GM18909 (cell line): ENCODE data around the gene PARM1.

Experiments used
- ATAC-seq: cut with Tn5 transposase; IDR thresholded peaks from one replicate; pipeline ENCODE4 v1.9.1; 2021; ENCODE audit warnings: mild to moderate bottlenecking; ENCODE audit not compliant: unreplicated experiment, poor library complexity

The PARM1 gene, protein sequence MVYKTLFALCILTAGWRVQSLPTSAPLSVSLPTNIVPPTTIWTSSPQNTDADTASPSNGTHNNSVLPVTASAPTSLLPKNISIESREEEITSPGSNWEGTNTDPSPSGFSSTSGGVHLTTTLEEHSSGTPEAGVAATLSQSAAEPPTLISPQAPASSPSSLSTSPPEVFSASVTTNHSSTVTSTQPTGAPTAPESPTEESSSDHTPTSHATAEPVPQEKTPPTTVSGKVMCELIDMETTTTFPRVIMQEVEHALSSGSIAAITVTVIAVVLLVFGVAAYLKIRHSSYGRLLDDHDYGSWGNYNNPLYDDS

DNA sequence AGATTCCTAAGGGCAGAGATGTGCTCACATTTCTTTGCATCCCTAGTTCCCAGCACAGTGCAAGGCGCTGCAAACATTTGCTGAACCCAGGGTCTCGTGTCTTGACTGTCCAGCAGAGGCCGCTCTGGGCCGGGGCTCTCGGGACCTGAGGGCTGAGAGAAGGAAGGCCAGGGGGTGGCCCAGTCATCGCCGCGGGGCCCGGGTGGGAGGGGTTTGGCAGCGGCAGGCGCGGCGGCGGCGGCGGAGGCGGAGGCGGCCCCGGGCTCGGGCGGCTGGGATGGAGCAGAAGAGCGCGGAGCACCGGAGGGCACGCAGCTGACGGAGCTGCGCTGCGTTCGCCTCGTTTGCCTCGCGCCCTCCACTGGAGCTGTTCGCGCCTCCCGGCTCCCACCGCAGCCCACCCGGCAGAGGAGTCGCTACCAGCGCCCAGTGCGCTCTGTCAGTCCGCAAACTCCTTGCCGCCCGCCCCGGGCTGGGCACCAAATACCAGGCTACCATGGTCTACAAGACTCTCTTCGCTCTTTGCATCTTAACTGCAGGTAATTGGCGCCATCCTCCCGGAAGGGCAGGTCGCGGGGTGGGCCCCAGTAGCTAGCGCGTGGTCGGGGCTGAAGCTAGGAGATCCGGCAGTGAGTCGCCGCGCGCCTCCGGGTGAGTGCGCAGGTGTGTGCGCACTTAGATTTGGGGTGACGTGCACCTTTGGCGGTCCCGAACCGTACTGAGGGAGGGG lies at the start of gene PARM1:
Gene PARM1, plus strand, starts transcription at position 285 of the 730 bp plus-strand sequence. Its CDS starts 212 bp downstream, at position 497.
- peak; percentile 83 for ATAC-seq

DNA sequence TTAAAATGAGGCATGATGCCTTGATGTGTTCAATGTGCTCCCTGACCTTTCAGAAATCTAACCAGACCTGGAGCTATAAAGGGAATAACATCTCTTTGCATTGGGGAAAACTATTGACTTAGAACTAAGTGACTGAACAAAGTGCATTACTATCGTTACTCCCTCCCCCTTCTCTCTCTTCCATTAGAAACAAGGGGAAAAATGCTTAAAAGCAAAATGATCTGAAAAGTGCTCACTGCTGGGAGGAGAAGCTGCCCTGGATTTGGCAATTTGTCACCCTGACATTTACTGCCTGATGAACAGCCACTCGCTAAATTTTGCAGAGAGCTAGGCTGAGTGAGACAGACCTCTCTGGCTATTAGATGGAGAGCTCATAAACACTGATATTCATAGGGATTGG lies 48.6 kb upstream of the PARM1 start:
- no peak for ATAC-seq

DNA sequence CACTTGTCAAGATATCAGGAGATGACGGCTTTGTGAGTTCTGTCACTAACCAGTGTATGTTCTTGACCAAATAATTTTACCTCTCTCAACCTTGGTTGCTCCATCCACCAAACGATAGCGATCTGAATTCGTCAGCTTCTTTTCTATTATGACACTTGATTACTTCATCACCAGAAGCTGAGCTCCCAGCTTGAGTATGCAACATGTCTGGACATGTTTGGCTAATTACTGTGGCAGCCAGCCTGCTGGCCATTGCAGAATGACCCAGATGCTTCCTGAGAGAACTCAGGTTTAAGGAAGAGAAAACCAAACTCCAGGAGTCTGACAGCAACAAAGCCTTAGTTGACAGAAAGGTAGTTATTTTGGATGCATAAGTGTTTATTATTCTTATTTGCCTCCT lies 46.4 kb upstream of the PARM1 start:
- ATAC-seq: no peak

DNA sequence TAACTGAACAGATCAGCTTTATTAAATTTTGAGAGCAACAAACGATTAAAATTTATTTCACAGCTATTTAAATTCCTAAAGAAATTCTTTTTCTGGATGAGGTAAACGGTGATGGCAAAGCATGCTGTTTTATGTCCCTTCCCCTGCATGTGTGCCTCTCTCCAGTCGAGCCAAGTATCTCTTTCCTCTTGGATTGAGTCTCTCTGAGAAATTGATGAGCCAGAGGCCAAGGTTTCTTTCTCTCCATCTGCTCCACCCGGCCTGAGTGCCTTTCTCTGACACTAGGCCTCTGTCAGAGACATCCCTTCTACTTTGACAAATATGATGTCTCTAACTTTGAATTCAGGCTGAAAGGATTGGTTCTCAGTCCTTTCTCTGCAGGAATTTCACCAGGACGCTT lies 42.6 kb upstream of the PARM1 start:
- ATAC-seq: no peak

DNA sequence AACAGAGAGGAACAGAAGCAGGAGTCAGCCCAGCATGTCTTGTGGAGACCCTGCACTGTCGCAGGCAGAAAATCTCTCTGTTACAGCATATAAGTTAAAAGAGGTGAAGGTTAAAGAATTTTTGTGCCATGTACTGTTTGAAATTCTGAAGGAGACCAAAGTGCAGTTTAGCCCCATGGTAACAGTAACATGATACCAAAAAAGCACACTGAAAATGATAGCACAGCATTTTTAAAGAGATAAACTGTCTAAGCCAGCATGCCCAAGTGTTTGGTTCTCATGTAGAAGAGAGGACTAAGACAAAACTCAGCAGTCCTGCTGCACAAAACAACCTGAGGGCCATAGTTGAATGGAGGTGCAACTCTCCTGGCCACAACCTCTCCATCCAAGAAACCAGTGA lies 41.9 kb upstream of the PARM1 start:
- ATAC-seq: no peak

DNA sequence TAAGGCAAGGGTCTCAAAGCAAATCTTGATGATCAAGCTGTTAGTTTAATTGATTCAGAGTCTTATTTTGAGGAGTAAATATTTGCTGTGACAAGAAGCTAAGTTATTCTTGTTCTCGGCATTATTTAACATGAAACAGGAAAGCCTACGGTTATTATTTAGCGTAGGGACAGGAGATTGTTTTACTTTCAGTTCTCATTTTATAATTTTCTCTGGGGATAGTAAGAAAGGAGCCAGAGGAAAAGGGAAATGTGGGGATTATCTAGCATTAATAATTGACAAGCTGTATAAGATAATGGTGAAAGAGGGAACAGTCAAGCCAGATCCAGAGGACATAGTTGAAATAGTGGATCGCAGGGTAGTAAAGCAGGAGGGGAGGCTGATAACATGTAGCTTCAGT lies 39.7 kb upstream of the PARM1 start:
- no peak for ATAC-seq

DNA sequence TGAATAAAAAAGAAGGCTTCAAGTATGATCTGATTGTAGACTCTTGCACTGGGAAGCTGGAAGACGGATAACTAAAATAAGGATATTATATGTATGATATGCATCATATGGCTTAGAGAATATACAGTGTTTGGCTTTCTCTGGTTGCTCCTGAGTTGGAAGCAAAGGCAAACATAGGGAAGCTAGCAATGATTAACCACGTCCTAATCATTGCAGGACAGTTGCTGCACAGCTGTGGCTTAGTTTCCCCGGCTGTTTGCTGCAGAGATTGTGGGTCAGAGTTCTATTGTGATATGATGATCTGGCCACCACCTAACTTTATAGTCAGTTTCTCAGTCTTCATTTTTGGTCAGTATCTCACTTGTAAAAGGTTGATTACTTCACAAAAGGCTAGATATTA lies 36.3 kb upstream of the PARM1 start:
- no peak for ATAC-seq

DNA sequence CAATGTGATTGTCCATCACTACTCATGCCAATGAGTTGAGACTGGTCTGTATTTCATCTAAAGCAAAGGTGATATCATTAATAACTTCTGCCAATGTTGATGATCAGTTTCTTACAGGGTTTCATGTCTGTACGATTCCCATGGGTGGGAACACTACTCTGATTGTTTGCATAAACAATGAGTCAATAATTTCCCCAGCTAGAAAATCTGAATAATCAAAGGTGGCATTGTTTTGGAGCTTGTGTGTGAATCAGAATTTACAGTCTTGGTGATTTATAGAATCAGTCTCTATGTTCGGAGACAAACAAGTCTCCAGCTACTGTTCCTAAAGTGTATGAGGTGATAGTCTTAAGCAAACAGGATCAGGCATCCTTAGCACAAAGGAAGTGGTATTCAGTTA lies 35.5 kb upstream of the PARM1 start:
- no peak for ATAC-seq

DNA sequence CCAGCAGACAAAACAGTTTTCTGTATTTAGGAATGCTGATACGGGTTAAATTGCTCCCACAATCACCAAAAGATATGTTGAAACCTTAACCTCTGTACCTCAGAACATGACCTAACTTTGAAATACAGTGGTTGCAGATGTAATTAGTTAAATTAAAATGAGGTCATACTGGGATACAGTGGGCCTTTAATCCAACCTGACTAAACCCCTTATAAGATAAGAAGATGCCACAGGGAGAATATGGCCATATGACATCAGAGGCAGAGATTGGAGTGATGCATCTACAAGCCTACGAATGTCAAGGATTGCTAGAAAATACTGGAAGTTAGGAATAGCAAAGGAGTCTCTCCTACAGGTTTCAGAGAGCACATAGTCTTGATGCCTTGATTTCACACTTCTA lies 32.1 kb upstream of the PARM1 start:
- ATAC-seq: no peak

DNA sequence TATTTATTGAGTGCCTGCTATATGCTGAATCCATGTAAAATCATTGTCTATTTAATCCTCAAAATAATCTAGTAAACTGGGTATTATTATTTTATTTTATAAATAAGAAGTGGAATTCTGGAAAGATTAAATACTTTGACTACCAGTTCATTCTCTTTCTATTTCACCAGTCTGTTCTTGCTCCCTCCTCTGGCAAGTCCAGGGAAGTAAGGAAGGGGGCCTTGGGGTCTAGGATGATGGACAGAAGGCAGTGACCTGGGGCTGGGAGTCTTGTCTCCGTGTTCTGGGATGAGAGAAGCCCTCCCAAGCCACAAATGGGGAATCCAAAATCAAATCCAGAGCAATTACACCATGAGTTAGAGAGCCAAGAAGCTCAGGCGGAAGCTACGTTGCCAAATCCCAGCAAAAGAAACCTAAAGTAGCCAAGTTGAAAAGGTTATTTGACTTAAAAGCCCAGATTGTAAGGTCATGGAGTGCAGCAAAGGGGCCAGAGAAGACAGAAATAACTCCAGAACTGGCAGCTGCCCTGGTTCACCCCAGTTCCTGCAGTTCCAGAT lies 28.3 kb upstream of the PARM1 start:
- ATAC-seq: no peak

DNA sequence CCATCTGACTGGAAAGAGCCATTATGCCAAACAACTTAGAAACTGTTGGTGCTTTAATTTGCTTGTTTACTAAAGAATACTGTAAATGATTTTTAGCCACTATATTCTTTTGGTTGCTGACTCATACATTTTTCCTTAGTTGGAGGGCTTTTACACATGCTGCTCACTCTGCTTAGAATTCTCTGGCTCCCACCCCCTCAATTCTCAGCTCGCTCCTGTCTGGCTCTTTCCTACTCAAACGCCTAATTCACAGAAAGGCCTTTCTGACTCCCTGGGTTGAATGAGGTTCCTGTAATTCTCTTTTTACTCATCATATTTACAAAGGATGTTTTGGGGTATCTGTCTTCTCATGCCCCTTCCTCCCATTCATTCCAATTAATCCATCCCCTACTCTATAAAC lies 26.1 kb upstream of the PARM1 start:
- no peak for ATAC-seq

DNA sequence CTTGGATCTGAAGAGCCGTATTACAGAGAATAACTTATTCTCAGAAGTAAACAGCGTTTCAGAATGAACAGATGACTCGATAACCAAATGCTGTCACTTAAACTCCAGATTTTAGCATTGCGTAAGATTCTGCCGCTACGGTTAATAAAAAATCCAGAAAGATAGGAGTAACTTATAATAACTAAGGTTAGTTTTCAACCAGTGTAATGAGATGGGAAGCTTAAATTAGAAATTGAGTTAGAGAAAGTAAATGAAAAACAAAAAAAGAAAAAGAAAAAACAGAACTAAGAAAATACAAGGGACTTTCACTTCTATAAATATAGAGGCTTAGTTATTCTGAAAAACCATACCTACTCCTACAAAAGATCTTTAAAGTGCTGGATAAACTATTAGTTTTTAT lies 13.1 kb upstream of the PARM1 start:
- ATAC-seq: peak; percentile 46

DNA sequence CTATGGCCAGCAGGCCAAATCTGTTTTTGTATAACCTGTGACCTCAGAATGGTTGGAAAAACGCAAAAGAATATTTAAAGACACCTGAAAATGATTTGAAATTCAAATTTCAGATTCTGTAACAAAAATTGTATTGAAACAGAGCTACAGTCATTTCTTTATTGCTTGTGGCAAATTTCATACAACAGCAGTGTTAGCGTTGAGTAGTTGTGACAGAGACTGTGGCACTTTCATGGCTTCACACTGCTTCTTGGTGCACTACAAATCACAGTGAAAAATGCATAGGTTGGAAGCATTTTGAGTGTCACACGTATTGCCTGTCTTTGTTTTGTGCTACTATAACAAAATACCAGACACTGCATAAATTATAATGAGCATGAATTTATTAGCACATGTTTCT lies 12.2 kb upstream of the PARM1 start:
- peak; percentile 49 for ATAC-seq

DNA sequence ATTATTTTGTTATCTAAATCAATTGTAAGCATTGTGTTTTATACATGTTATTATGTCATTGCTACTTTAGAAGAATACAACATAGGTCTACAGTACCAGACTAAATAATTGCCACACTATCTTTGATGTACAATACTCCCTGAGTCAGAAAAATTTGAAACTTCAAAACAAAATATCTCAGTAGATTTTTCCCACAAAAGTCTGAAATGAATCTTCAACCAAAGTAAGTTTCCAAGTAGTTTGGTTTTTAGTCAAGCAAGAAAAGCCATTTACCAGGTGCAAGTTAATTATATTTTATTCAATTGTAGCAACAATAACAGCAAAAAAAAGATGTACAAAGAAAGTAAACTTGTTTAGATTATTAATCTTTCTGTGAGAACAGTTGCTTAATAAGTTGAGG lies 11.4 kb upstream of the PARM1 start:
- ATAC-seq: no peak

DNA sequence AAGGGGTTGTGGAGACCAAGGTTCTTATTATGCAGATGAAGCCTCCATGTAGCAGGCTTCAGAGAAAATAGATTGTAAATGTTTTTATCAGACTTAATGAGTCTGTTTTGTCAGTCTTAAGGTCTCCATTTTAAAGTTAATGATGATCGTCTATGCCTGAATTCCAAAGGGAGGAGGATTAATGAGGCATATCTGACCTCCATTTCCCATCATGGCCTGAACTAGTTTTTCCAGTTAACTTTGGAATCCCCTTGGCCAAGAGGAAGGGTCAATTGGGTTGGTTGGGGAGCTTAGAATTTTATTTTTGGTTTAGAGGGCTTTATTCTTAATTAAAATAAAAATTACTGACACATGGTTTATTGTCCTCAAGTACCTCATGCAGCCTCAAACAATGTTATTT lies 6.9 kb upstream of the PARM1 start:
- no peak for ATAC-seq

DNA sequence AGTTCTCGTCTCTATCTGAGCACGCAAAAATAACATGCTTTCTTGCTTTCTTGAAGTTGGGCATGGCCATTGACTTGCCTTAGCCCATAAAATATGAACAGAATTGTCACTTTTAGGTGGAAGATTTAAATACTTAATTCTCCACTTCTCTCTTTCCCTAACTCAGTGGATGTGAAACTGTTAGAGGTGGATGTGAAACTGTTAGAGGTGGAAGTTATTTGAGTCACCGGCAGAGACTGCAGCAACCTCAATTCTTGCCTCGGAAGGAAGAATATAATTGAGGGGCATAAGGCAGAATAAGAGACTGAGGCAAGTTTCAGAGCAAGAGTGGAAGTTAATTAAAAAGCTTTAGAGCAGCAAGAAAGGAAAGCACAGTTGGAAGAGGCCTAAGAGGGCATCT lies 2.8 kb upstream of the PARM1 start:
- peak; percentile 36 for ATAC-seq

DNA sequence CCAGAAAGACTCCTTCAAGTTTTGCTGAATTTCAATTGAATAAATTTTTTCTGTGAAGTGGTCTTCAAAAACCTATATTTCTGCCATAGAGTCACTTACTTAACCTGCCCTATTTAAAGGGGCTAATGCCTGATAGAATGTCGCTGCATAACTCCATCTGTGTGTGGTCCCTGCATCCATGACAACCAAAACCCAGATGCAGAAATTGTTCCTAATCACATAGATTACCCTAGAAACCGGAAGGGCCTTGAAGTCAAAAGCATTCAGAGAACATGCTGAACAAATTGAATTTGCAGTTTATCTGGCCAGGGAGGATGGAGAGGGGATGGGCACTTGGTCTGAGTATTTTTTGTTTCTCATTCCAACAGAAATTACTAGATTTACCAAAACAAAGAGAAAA lies 1.5 kb upstream of the PARM1 start:
- no peak for ATAC-seq

DNA sequence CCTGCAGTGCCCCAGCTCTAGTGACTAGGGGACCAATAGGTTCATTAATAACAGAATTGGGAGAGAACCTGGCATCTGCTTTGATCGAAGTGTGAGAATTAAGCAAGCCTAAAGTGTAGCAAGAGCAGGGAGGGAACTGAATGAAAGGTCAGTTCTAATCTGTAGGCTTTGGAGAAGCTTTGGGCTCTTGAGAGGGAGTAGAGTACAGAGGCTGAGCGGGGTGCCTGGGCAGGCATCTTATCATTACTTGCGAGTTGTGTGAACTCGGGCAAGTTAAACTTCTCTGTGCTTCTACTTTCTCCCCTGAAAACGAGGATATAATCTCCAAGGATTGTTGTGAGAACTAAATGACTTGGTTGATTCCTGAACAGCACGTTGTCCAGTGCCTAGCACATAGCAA lies 906 bp upstream of the PARM1 start:
- ATAC-seq: no peak

DNA sequence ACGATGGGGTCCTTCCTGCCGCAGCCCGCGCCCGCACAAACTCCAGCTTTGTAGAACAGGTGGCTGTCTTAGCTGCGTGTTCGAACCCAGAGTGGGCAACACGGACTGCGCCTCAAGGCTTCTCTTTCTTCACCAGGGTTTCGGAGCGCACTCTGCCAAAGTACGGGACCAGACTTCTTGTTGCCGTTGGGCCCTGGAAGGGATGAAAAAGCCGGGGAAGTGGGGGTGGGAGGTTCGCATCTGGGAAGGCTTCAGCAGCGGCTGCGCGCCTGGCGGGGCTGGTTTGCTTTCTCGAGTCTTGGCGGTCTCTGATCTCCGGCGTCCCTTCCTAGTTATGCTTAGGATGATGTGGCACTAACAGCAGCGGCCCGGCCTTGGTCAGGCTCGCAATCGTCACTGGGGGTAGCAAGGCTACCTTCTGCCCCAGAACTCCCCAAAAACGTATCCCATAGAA lies 673 bp downstream of the PARM1 start:
- ATAC-seq: peak; percentile 16

DNA sequence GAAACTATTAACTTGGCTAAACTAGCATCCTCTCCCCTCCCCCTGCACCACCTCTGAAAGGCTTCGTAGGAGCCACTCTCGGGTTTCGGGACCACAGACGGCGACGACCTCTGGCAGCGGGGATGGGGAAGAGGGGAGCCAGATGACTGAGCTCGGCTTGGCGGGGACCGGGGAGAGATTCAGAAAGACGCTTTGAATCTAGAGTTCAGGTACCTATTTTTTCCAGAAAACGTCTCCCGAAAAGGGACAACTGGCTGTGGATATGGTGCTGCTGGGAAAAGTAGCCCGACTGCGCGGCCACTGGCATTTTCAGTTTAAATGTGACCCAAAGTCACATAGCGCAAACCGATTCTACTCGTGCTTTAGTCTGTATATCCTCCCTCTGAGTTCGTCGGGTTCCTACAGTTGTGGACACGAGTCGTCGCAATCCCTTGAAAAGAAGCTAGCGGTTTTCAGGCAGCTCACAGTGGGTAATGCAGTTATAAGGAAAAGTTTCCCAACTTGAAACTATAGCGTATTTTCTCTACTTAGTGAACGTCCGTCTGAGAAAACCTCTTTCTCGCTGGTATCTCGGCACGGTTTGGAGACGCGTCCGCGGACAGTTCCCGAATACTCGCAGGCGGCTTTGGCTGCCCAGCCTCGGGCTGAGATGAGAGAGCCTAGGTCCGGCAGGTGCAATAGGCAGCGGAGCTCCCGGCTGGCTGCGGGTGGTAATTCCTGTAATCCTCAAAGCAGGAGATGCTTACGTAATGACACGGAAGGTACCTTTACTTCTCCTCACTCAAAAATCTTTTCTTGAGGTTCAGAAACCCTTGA lies 1.3 kb downstream of the PARM1 start:
- no peak for ATAC-seq

DNA sequence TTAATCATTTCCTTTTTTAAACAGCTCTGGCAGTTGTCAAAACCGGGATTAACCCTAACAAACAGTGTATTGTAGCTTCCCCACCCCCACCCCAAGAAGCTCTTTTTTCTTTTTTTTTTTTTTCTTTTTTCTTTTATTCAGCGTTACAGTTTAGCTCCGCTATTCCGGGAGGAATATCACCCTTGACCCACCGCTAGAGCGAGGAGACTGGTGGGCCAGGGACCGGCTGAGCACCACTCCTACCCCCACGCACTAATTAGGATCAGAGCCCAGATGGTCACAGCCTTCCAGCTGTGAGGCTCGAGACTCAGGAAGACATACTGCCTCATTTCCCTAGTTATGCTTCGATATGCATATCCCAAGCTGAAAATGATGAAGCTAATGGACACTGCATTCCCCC lies 2.0 kb downstream of the PARM1 start:
- ATAC-seq: no peak
